Liver (tissue), 9 donors: Measurements from ENCODE around the gene OR11H7. TPM values are rescaled to one million over a fixed set of nuclear protein-coding genes. Genes with fewer than 3 reads are reported as not detected.
"Not testable (repeated sequence)": the region's sequence is repeated elsewhere in the genome, so short reads cannot be mapped to it uniquely, and the experiment has no call there.

Source experiments
- DNase-seq: peaks from one replicate; pipeline ENCODE4 v3.0.0-alpha.2; 2017; ENCODE audit warnings: low spot score
- H3K27ac ChIP-seq, 2 donors: one replicate each; pipeline ENCODE4 v1.7.0; 2013; ENCODE audit warnings: inconsistent platforms in 2 of 2, low read length in 2 of 2, control low read depth in 1 of 2, low read depth in 1 of 2, mild to moderate bottlenecking in 1 of 2
- H3K27me3 ChIP-seq, 4 donors: one replicate each; pipeline versions ENCODE4 v1.6.1 to v1.7.0; 2013; ENCODE audit warnings: low read length in 3 of 4, inconsistent platforms in 1 of 4, mild to moderate bottlenecking in 1 of 4, moderate library complexity in 1 of 4; ENCODE audit not compliant: control insufficient read depth in 4 of 4, insufficient read depth in 4 of 4
- H3K36me3 ChIP-seq, 4 donors: one replicate each; pipeline versions ENCODE4 v1.6.1 to v1.7.0; 2013; ENCODE audit warnings: low read length in 3 of 4, mild to moderate bottlenecking in 3 of 4, low read depth in 1 of 4, moderate library complexity in 1 of 4; ENCODE audit not compliant: control insufficient read depth in 4 of 4, insufficient read depth in 3 of 4
- H3K4me1 ChIP-seq, 4 donors: one replicate each; pipeline versions ENCODE4 v1.6.1 to v1.7.0; 2013; ENCODE audit warnings: low read length in 3 of 4, mild to moderate bottlenecking in 3 of 4, moderate library complexity in 1 of 4; ENCODE audit not compliant: control insufficient read depth in 4 of 4, insufficient read depth in 4 of 4
- H3K4me3 ChIP-seq, 3 donors: one replicate each; pipeline versions ENCODE4 v1.6.1 to v1.7.0; 2013; ENCODE audit warnings: low read length in 3 of 3, control low read depth in 1 of 3, low read depth in 1 of 3, mild to moderate bottlenecking in 1 of 3
- H3K9ac ChIP-seq, 2 donors: one replicate each; pipeline ENCODE4 v1.7.0; 2013; ENCODE audit warnings: low read length in 2 of 2, mild to moderate bottlenecking in 2 of 2, moderate library complexity in 2 of 2, control low read depth in 1 of 2, low read depth in 1 of 2
- H3K9me3 ChIP-seq, 4 donors: one replicate each; pipeline versions ENCODE4 v1.6.1 to v1.7.0; 2013; ENCODE audit warnings: low read length in 3 of 4; ENCODE audit not compliant: control insufficient read depth in 4 of 4
- EGR1 ChIP-seq, 2 donors: IDR thresholded peaks; 2 replicates each; pipeline ENCODE4 v1.6.1; 2016 to 2018; ENCODE audit warnings: antibody characterized with exemption in 2 of 2, low read depth in 2 of 2
- FOXA1 ChIP-seq: IDR thresholded peaks from 2 replicates; pipeline ENCODE4 v1.6.1; 2016; ENCODE audit warnings: antibody characterized with exemption
- FOXA2 ChIP-seq: IDR thresholded peaks from 2 replicates; pipeline ENCODE4 v1.6.1; 2016; ENCODE audit warnings: antibody characterized with exemption
- GABPA ChIP-seq, 2 donors: IDR thresholded peaks in 1 of 2; conservative IDR thresholded peaks in 1 of 2; 2 replicates each; pipeline ENCODE4 v1.6.1; 2016; ENCODE audit warnings: antibody characterized with exemption in 2 of 2, mild to moderate bottlenecking in 1 of 2, moderate library complexity in 1 of 2
- HNF4G ChIP-seq: IDR thresholded peaks from 2 replicates; pipeline ENCODE4 v1.6.1; 2016; ENCODE audit warnings: antibody characterized with exemption
- JUND ChIP-seq, 2 donors: IDR thresholded peaks; 2 replicates each; pipeline ENCODE4 v1.6.1; 2016; ENCODE audit warnings: antibody characterized with exemption in 2 of 2
- NR2F2 ChIP-seq: IDR thresholded peaks from 2 replicates; pipeline ENCODE4 v1.6.1; 2016; ENCODE audit warnings: antibody characterized with exemption
- RAD21 ChIP-seq, 2 donors: IDR thresholded peaks; 2 replicates each; pipeline ENCODE4 v1.6.1; 2016; ENCODE audit warnings: antibody characterized with exemption in 2 of 2, mild to moderate bottlenecking in 2 of 2
- REST ChIP-seq: IDR thresholded peaks from 2 replicates; pipeline ENCODE4 v1.6.1; 2016; ENCODE audit warnings: antibody characterized with exemption, mild to moderate bottlenecking
- WGBS: extraction: QIAGEN DNeasy Blood & Tissue Kit; methylation state at CpG from one replicate; pipeline ENCODE4 v1.1.7; 2013; 5-methylcytosine and 5-hydroxymethylcytosine counted together
- polyA plus RNA-seq, 2 donors: library from polyadenylated mRNA; stranded (reverse) in 1 of 2; unstranded in 1 of 2; fragments of 200-250 nt in 1 of 2; fragments of >200 nt in 1 of 2; fragmentation: Nextera tagmentation in 1 of 2; extraction: Ambion mirVana in 1 of 2; gene quantifications; one replicate each; pipeline versions ENCODE4 v1.2.1 to v1.2.3, GENCODE V29; 2013 to 2015
- total RNA-seq, 2 donors: library from RNA; depleted of rRNA; stranded (reverse); fragments of >200 nt; gene quantifications; one replicate each; pipeline ENCODE4 v1.2.3, GENCODE V29; 2014
- TF ChIP-seq, protein P1 (sequence below): fragments of 150-350 bp; IDR thresholded peaks from 2 replicates; pipeline ENCODE4 v1.5.1; 2017; ENCODE audit warnings: improper control_type of control experiment, low read depth, low read length; ENCODE audit not compliant: missing input control
- TF ChIP-seq, protein P2 (sequence below): IDR thresholded peaks from 2 replicates; pipeline ENCODE4 v1.6.1; 2016; ENCODE audit warnings: antibody characterized with exemption
- TF ChIP-seq, protein P3 (sequence below): IDR thresholded peaks from 2 replicates; pipeline ENCODE4 v1.6.1; 2016; ENCODE audit warnings: antibody characterized with exemption
- TF ChIP-seq, protein P4 (sequence below): IDR thresholded peaks from 2 replicates; pipeline ENCODE4 v1.6.1; 2016; ENCODE audit warnings: antibody characterized with exemption
- donor health status: healthy.
- donor health status: healthy.
- donor health status: healthy.
- donor health status: healthy.
- donor health status: healthy.

Gene OR11H7
- total and polyA plus RNA-seq, 4 donors, result not detected

GRCh38 chr14:20198991-20199390 is 29.8 kb upstream of the OR11H7 start (continued):
- TF ChIP-seq FOXA1 (no peak), RAD21 (IDR thresholded peaks at IDR 0.05) (no peak), EGR1 (IDR thresholded peaks at IDR 0.05; ENCODE audit: low read depth in 2 of 2) (no peak)

DNA sequence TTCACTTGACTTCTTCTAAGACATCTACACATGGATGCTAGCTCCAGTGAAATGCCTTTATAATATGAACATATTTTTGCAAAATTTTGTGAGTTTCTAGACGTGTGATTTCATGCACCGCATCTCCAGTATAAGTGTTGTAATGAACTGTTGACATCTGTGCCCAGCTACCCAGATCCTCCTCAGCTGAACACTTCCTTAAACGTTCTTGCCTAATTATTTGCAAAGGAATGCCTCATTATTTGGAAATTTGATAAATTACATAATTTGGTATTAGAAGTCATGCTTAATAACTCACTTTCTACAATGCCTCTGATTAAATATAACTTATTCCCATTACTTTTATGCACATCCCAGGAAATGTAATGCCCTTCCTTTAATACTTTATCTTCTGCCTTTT is 24.1 kb upstream of the OR11H7 start:
- H3K27ac ChIP-seq, result no peak overlapping the region
- no peaks in the 10 kb centered on the region for H3K36me3 ChIP-seq
- no peaks in the 10 kb centered on the region for H3K9me3 ChIP-seq
- no peak for DNase-seq
- 56% methylated on average over 3 of the region's 3 CpGs for WGBS
- H3K9ac ChIP-seq, result no peak overlapping the region
- TF ChIP-seq, protein P1, sequence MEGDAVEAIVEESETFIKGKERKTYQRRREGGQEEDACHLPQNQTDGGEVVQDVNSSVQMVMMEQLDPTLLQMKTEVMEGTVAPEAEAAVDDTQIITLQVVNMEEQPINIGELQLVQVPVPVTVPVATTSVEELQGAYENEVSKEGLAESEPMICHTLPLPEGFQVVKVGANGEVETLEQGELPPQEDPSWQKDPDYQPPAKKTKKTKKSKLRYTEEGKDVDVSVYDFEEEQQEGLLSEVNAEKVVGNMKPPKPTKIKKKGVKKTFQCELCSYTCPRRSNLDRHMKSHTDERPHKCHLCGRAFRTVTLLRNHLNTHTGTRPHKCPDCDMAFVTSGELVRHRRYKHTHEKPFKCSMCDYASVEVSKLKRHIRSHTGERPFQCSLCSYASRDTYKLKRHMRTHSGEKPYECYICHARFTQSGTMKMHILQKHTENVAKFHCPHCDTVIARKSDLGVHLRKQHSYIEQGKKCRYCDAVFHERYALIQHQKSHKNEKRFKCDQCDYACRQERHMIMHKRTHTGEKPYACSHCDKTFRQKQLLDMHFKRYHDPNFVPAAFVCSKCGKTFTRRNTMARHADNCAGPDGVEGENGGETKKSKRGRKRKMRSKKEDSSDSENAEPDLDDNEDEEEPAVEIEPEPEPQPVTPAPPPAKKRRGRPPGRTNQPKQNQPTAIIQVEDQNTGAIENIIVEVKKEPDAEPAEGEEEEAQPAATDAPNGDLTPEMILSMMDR, result no peak
- no peak for TF ChIP-seq NR2F2
- TF ChIP-seq, protein P2, sequence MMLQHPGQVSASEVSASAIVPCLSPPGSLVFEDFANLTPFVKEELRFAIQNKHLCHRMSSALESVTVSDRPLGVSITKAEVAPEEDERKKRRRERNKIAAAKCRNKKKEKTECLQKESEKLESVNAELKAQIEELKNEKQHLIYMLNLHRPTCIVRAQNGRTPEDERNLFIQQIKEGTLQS, result no peak
- no peak for TF ChIP-seq FOXA2
- TF ChIP-seq, protein P3, sequence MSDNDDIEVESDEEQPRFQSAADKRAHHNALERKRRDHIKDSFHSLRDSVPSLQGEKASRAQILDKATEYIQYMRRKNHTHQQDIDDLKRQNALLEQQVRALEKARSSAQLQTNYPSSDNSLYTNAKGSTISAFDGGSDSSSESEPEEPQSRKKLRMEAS, result no peak
- TF ChIP-seq HNF4G, result no peak
- TF ChIP-seq FOXA1, result no peak
- TF ChIP-seq, protein P4, sequence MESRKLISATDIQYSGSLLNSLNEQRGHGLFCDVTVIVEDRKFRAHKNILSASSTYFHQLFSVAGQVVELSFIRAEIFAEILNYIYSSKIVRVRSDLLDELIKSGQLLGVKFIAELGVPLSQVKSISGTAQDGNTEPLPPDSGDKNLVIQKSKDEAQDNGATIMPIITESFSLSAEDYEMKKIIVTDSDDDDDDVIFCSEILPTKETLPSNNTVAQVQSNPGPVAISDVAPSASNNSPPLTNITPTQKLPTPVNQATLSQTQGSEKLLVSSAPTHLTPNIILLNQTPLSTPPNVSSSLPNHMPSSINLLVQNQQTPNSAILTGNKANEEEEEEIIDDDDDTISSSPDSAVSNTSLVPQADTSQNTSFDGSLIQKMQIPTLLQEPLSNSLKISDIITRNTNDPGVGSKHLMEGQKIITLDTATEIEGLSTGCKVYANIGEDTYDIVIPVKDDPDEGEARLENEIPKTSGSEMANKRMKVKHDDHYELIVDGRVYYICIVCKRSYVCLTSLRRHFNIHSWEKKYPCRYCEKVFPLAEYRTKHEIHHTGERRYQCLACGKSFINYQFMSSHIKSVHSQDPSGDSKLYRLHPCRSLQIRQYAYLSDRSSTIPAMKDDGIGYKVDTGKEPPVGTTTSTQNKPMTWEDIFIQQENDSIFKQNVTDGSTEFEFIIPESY, result no peak
- no peak for TF ChIP-seq GABPA (IDR thresholded peaks at IDR 0.05 in 1 of 2, conservative IDR thresholded peaks at IDR 0.05 in 1 of 2)
- TF ChIP-seq REST, result no peak
- no peak for TF ChIP-seq JUND (IDR thresholded peaks at IDR 0.05)
- TF ChIP-seq RAD21 (IDR thresholded peaks at IDR 0.05), result no peak
- no peak overlapping the region for H3K4me3 ChIP-seq
- no peaks in the 10 kb centered on the region for H3K4me1 ChIP-seq
- H3K27me3 ChIP-seq, result no peaks in the 10 kb centered on the region

DNA sequence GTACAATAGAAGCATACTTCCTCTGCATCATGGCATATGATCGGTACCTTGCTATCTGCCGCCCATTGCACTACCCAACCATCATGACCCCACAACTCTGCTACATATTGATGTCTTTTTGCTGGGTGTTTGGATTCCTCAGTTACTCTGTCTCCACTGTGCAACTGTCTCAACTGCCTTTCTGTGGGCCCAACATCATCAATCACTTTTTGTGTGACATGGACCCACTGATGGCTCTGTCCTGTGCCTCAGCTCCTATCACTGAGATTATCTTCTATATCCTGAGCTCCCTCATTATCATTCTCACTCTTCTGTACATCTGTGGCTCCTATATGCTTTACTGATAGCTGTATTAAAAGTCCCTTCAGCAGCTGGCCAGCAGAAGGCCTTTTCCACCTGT is 19.2 kb upstream of the OR11H7 start:
- no peak overlapping the region for H3K27ac ChIP-seq
- H3K36me3 ChIP-seq, result no peaks in the 10 kb centered on the region
- TF ChIP-seq EGR1 (IDR thresholded peaks at IDR 0.05; ENCODE audit: low read depth in 2 of 2) (no peak), GABPA (IDR thresholded peaks at IDR 0.05 in 1 of 2, conservative IDR thresholded peaks at IDR 0.05 in 1 of 2) (no peak), NR2F2 (no peak)
- WGBS, result 88% methylated on average over 2 of the region's 2 CpGs
- no peak for DNase-seq
- no peaks in the 10 kb centered on the region for H3K4me1 ChIP-seq
- H3K4me3 ChIP-seq, result no peak overlapping the region
- H3K9ac ChIP-seq, result no peak overlapping the region
- H3K9me3 ChIP-seq, result no peaks in the 10 kb centered on the region
- H3K27me3 ChIP-seq, result no peaks in the 10 kb centered on the region

- WGBS, result 92% methylated on average over 28 of the region's 28 CpGs
- H3K4me1 ChIP-seq, H3K9ac ChIP-seq, H3K9me3 ChIP-seq, H3K36me3 ChIP-seq, H3K4me3 ChIP-seq, H3K27ac ChIP-seq, DNase-seq, H3K27me3 ChIP-seq: not testable (repeated sequence)
Observed at GRCh38 chr14:20212406-20212805, 16.4 kb upstream of the OR11H7 start.
